Posterior vena cava (tissue), 2 donors: ENCODE results near the gene RELN. TPM values are rescaled to one million over a fixed set of nuclear protein-coding genes. Genes with fewer than 3 reads are reported as not detected.

Experiments used
- DNase-seq: peaks from one replicate; pipeline ENCODE4 v3.0.0-alpha.2; 2020; ENCODE audit warnings: low spot score
- intact Hi-C, 2 donors: fragments of 100-400 bp; cut with DNase I; formaldehyde crosslinking; loops; one replicate each; pipeline versions ENCODE4 v1.14.1 to v1.14.2; 2022 to 2023
- total RNA-seq, 2 donors: library from RNA; stranded (reverse); fragmentation: NEBNext Ultra II Directional; extraction: Animal tissue kit (Norgen Biotek cat#: 25700); gene quantifications; one replicate each; pipeline ENCODE4 v1.2.1, GENCODE V29; 2021
- donor health status: DM: yes; HTN: yes; CAD: no.
- donor health status: DM: yes; HTN: yes; CAD: no.

The RELN gene
- total RNA-seq, 2 donors from 2014 or later: 5.0 to 6.2 TPM

DNA sequence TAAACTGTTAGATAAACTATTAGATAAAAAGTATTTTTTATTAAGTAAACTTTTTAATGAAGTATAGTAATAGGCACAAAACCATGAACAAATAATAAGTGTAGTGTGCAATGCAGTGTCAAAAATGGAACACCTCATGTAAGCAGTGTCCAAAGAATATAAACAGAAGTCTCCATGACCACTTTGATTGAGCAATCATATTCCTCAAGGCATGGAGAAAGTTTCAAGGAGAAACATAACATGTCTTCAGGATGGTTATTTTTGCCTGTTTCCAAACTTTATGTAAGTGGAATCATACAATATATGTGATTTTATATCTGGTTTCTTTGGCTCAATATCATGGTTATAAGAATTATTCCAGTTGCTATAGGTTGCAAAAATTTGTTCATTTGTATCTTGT lies 6.1 kb upstream of the RELN start:
- no peak for DNase-seq
- intact Hi-C loops: no loop called here

DNA sequence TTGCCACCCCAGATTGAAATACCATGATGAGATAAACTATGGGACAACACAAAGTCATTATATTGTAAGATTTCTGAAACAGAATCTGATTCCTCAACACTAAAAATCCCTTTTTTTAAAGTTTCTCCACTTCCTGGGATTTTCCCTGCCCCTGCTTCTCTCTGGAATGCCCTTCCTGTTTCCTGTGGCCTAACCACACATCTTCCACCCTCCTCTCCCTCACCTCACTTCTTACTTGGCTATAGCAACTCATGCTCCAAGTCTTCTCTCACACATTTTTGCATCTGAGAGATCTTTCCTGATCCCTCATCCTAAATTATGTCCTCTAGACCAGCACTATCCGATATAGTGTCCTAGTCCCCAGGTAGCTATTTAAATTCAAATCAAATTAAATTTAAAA lies 4.1 kb upstream of the RELN start:
- intact Hi-C loops: no loop called here
- DNase-seq: no peak

DNA sequence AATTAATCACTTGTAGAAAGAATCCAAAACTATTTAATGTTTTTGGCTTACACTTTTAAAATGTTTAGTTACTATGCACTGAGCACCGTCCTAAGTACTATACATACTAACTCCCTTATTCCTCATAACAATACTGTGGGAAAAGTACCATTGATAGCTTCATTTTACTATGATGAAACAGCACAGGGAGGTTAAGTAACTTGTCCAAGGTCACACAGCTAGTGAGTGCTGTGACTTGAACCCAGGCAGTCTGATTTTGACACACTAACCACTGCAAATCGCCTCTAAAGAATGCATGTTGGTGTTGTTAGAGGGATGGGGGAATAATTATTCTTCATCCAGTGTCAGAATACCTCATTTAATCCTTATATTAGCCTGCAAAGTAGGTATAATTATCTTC lies 1.9 kb upstream of the RELN start:
- intact Hi-C loops: no loop called here
- DNase-seq: no peak

DNA sequence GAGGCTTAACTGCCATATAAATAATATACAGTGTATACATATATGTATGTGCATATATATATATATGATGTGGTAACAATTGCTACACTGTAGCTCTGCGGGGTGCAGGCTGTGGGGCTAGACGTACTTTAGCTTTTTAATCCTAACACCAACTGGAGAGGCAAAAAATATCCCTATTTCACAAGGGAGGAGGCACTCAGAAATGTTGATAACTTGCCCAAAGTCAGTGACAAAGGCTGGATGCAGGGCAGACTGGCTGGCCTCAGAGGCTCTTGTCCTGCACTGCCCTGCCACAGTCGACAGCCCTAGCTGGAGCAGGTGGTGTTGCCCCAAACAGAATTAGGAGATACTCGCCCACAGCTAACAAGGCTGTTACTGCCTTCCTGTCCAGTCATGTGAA lies 1.5 kb upstream of the RELN start:
- intact Hi-C loops: no loop called here
- DNase-seq: no peak

DNA sequence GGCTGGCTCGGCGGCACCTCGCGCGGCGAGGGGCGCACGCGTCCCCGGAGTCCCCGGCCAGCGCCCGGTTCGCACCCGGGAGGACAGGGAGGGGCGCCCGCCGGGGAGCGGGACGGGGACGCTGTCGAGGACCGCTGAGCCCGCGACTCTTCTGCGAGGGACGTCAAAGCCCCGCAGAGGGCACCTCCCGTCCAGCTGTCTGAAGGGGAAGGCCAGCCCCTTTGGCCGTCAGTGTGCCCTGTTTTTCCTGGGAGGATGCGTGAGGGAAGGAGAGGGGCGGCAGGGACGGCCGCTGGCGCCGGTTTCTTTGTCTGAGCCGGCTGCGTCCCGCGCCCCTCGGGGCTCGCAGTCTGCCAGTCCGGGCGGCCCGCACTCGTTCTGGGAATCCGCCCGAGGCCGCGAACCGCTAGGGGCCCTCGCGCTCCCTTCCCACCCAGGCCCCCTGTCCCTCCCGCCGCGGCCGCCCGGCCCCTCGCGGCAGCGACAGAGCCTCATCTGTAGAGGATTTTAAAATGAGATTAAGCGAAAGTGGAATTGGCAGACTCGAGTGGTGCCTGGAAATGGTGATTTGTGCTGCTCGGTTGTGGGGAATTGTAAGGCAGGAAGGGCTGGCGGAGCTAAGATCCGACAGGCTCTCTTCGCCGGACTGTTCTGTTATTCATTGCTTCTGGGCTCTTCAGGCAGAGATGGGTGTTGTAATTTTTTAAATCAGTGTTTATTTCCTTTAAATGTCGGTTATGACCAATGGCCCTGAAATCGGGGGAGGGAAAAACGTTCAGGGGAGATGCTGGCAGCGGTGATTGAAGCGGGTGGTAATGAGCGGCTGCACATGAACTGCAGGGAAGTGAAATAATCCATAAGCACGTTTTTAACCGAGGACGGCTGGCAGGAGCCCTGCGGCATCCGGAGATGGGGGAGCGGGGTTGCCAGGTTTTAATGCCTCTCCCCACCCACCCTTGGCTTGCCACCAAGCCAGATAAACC lies 618 bp upstream of the RELN start:
- intact Hi-C loops: no loop called here
- peak; percentile 78 for DNase-seq

- intact Hi-C loops: no loop called here
- DNase-seq: no peak
Observed at GRCh38 chr7:103988468-103989199, 824 bp downstream of the RELN start.

DNA sequence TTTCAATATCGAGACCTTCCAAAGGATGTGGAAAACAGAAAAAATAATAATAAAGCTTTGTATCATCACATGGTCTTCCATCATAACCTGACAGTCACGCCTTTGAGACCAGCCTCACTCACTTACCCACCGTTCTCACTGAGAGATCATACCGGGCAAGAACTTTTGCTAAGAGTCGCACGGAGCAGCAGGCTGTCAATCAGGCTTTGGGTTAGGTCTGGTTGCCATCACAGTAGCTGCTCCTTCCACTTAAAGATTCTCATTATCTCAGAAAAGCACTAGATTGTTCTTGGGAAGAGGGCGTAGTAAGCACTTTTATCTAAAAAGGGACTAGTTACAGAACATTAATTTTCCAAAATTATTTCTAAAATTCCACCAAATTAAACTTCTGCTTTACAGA lies 2.0 kb downstream of the RELN start:
- intact Hi-C loops: no loop called here

GRCh38 chr7:103985565-103986126 lies 3.8 kb downstream of the RELN start:
- intact Hi-C loops: no loop called here

More for the DNA sequence above, 2.0 kb downstream of the RELN start:
- DNase-seq: no peak

GRCh38 chr7:103984050-103984449 lies 5.4 kb downstream of the RELN start:
- intact Hi-C loops: no loop called here
- no peak for DNase-seq

More at GRCh38 chr7:103985565-103986126, 3.8 kb downstream of the RELN start:
- no peak for DNase-seq

DNA sequence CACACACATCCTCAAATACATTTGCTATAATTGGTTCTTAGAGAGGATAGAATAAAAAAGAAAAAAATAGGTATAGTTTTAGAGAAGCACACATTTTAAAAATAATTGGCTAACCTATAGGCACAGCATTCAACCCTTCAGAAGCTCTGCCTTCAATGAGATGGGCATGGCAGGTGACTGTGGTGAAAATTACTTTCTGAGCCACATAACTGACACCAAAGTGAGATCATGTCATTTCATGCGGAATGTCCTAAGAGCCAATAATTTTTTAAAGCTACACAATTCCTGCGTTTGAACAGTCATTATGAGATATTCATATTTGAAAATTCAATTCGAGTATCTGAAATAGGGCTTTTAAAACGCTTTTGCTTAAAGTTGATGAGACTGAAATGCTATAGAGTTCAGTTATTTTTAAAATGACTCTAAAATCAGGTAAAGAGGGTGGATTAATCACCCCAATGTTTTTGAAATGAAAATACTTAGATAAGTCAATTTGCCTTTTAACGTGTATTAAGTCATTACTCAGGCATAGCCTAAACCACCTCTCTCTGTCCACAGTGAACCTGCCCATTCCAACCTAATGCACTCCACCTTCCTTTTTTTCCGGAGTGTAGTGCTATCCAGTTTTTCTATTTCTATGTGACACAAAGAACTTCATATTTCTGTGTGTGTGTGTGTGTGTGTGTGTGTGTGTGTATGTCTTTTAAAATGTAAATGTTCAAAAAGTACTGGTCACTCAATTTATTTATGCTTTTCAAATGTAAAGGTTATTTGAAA lies 6.1 kb downstream of the RELN start:
- intact Hi-C loops: no loop called here
- DNase-seq: no peak

- intact Hi-C loops: no loop called here
- DNase-seq: no peak
Observed at GRCh38 chr7:103981003-103981423, 8.4 kb downstream of the RELN start.

DNA sequence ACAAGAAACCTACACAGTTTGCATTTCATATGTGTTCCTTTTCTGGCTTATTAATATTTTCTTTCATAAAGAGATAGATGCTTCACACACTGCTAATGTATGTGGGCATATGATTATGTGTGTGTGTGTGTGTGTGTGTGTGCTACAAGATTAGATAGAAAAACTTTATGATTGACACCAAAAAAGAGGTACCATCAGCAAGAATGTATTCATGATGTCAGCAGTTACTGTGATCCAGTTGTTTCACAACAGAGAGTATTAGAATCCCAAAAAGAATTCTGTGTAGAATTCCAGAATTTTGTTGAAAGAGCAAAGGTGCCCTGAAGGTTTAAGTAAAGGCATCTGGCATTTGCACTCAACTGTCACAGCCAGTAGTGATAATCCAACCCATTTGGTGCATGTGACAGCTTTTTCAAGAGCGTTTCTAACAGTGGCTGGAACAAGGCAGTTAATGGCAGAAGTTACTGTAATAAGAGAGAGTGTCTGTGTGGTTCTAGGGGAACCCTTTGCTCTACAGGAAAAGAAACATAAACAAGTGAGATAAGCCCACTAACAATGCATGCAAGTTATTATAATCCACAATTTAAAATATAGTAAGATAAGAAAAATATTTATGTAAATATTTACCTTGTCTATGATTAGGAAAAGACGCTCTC lies 16.6 kb downstream of the RELN start:
- intact Hi-C loops: no loop called here
- DNase-seq: no peak

- no peak for DNase-seq
- intact Hi-C loops: no loop called here
Observed at GRCh38 chr7:103967401-103967800, 22.1 kb downstream of the RELN start.

DNA sequence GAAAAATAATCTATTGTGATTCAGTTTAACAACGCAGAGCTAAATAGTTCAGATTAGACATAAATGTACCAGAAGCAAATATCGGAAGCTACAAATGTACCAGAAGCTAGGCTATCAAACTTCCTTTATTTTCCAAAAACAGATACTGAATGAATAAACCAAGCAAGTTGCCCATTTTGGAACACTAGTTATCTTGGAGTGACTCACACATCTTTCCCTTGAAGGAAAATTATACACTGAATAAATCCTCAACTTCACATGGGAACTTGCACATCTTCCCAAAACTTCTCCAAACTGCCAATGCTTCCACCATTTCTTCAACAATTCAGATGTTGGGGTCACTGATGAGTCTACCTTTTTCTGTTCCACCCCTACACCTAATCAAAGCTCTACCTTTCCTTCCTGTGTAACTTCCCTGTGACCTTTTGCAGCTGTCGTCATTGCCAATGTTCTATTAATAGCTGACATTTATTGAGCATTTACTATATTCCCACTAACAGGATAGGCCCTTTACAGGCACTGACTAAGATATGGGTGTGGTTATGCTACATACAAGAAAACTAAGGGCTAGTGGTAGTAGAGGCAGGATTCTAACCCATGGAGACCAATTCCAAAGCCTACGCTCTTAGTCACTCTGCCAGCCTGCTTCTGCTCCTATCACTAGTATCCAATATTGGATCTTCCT lies 22.7 kb downstream of the RELN start:
- no peak for DNase-seq
- intact Hi-C loops: no loop called here

DNA sequence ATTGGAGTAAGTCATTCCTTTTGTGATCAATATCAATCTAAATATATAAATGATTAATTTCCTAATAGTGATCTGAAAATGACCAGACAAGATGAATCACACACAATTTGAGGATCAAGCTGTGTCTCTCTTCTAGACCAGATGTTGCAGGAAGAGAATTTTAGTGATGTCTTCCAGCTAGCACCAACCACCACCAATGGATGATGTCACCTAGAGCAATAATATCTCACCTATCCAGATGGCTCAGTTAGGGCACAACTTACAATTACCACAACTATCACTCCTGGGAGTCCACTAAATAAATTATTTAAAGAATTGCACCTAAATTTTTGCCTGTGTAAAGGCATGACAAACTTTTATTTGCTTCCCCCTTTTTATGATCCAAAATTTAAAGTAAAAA lies 25.2 kb downstream of the RELN start:
- no peak for DNase-seq
- intact Hi-C loops: no loop called here

- no peak for DNase-seq
- intact Hi-C loops: no loop called here
Observed at GRCh38 chr7:103962070-103962469, 27.4 kb downstream of the RELN start.

GRCh38 chr7:103958284-103958818 lies 31.1 kb downstream of the RELN start:
- DNase-seq: no peak
- intact Hi-C loops: no loop called here

DNA sequence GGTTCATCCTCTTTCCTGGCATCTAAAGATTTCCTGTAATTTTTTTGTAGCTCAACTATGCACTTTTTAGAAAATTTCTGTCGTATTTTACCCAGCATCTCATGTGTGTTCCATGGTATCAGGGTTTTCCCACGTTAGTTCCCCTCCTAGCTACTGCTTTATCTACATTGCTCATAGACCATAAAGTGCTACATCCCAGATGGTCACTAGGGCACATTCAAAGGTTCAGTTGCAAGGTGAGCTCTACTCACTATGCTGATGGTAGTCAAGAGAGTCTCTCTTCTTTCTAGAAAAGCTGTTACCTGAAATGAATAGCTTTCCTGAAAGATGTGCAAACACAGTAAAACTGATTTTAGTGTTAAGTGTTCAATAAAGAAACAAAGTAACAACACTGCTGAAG lies 33.5 kb downstream of the RELN start:
- intact Hi-C loops: no loop called here
- no peak for DNase-seq
